HepG2 (cell line): ENCODE results near the gene CLIP2. TPM values are rescaled to one million over a fixed set of nuclear protein-coding genes. Genes with fewer than 3 reads are reported as not detected.

ENCODE experiments used
- ATAC-seq: fragments of 200-7000 bp; cut with Tn5 transposase; 3 replicates; pipeline ENCODE4 v1.9.1; 2020; ENCODE audit warnings: mild to moderate bottlenecking, moderate library complexity
- BruUV-seq: library from RNA; stranded (reverse); fragments of 400-500 nt; replicated peaks from 2 replicates; lab custom pipeline; 2021; lab: Mats Ljungman, UMichigan
- CTCF ChIA-PET: fragments of 300-600 bp; formaldehyde crosslinking; extraction: SDS; loops from one replicate; lab custom pipeline; 2021; ENCODE audit warnings: low total read pairs, inconsistent platforms, low intra/inter-chr PET ratio; lab: Yijun Ruan, JAX
- POLR2A ChIA-PET: fragments of 350-600 bp; sonication (Branson Sonifier 250); formaldehyde crosslinking; loops from one replicate; lab custom pipeline; 2020; ENCODE audit warnings: antibody characterized with exemption, inconsistent platforms; lab: Yijun Ruan, JAX
- DNase-seq: peaks from one replicate; pipeline ENCODE4 v3.0.0-alpha.2; 2015; ENCODE audit warnings: low spot score
- FAIRE-seq: peaks from 3 replicates; lab custom pipeline; 2011; peaks lifted over from hg19 to GRCh38; lab: Jason Lieb, UNC
- H2AFZ ChIP-seq: one replicate; pipeline ENCODE4 v1.6.1; 2011; ENCODE audit warnings: low read length, inconsistent platforms
- H3K27ac ChIP-seq: fragments of 300-600 bp; 3 replicates; pipeline ENCODE4 v1.8.0; 2011; ENCODE audit warnings: mixed run types, mild to moderate bottlenecking, mixed read lengths, low read length, inconsistent platforms; ENCODE audit not compliant: insufficient read depth; ENCODE audit errors: extremely low read length
- H3K27me3 ChIP-seq, 2 experiments: fragments of 200-600 bp in 1 of 2; 2 replicates in 1 of 2; 3 replicates in 1 of 2; pipeline versions ENCODE4 v1.6.0 to v1.8.0; 2011; ENCODE audit warnings: low read length in 2 of 2, mild to moderate bottlenecking in 2 of 2, moderate library complexity in 2 of 2, inconsistent platforms in 1 of 2; ENCODE audit not compliant: insufficient read depth in 2 of 2, control insufficient read depth in 1 of 2
- H3K36me3 ChIP-seq, 2 experiments: fragments of 200-600 bp in 1 of 2; replicated peaks in 1 of 2; 2 replicates in 1 of 2; 3 replicates in 1 of 2; pipeline versions ENCODE4 v1.5.1 to v1.8.0; 2011; ENCODE audit warnings: low read length in 2 of 2, inconsistent platforms in 1 of 2; ENCODE audit not compliant: insufficient read depth in 2 of 2, control insufficient read depth in 1 of 2
- H3K4me1 ChIP-seq: 2 replicates; pipeline ENCODE4 v1.5.1; 2012; ENCODE audit warnings: low read length, inconsistent platforms; ENCODE audit not compliant: insufficient read depth
- H3K4me2 ChIP-seq: 2 replicates; pipeline ENCODE4 v1.6.0; 2011; ENCODE audit warnings: low read depth, low read length, inconsistent platforms
- H3K4me3 ChIP-seq, 3 experiments: fragments of 200-600 bp in 1 of 3; sonication (generic), shearing (Covaris generic) in 1 of 3; replicated peaks in 1 of 3; 2 replicates each; pipeline ENCODE4 v1.5.1; 2011 to 2016; ENCODE audit warnings: low read length in 3 of 3, inconsistent platforms in 2 of 3, low read depth in 2 of 3, mild to moderate bottlenecking in 2 of 3, control low read depth in 1 of 3, mixed read lengths in 1 of 3; ENCODE audit not compliant: insufficient read depth in 1 of 3
- H3K79me2 ChIP-seq: one replicate; pipeline ENCODE4 v1.6.1; 2011; ENCODE audit warnings: low read length, inconsistent platforms; ENCODE audit not compliant: insufficient read depth
- H3K9ac ChIP-seq: 2 replicates; pipeline ENCODE4 v1.6.0; 2011; ENCODE audit warnings: mild to moderate bottlenecking, low read depth, low read length, inconsistent platforms; ENCODE audit not compliant: insufficient read depth
- H3K9me3 ChIP-seq: 2 replicates; pipeline ENCODE4 v1.5.1; 2012; ENCODE audit warnings: mild to moderate bottlenecking, low read length
- H4K20me1 ChIP-seq: 2 replicates; pipeline ENCODE4 v1.6.0; 2011; ENCODE audit warnings: inconsistent platforms, mild to moderate bottlenecking, low read length, moderate library complexity; ENCODE audit not compliant: insufficient read depth
- ELF1 ChIP-seq: sonication (generic); formaldehyde crosslinking; IDR thresholded peaks from 2 replicates; pipeline ENCODE4 v1.4.0; 2020; ENCODE audit warnings: missing genetic modification reagents
- FOXK1 ChIP-seq: sonication (generic); formaldehyde crosslinking; IDR thresholded peaks from 2 replicates; pipeline ENCODE4 v1.4.0; 2020; ENCODE audit warnings: low read depth, missing genetic modification reagents, borderline replicate concordance
- HNRNPK ChIP-seq: fragments of 200-400 bp; formaldehyde crosslinking; IDR thresholded peaks from 2 replicates; pipeline ENCODE4 v1.6.1; 2018; ENCODE audit warnings: low read length, low read depth, moderate library complexity, mild to moderate bottlenecking; ENCODE audit not compliant: poor library complexity, severe bottlenecking
- HNRNPLL ChIP-seq: fragments of 200-400 bp; formaldehyde crosslinking; IDR thresholded peaks from 2 replicates; pipeline ENCODE4 v1.6.1; 2017; ENCODE audit warnings: mild to moderate bottlenecking, low read depth, low read length; ENCODE audit not compliant: poor library complexity, severe bottlenecking
- MBD4 ChIP-seq: IDR thresholded peaks from 2 replicates; pipeline ENCODE4 v1.6.1; 2012; ENCODE audit warnings: low read length, inconsistent platforms, borderline replicate concordance
- MED1 ChIP-seq: sonication (generic); formaldehyde crosslinking; IDR thresholded peaks from 2 replicates; pipeline ENCODE4 v1.4.0; 2020; ENCODE audit warnings: missing genetic modification reagents
- NFKBIZ ChIP-seq: IDR thresholded peaks from 2 replicates; pipeline ENCODE4 v1.6.1; 2018; ENCODE audit warnings: missing genetic modification reagents, missing compliant biosample characterization
- PHF21A ChIP-seq: sonication (generic); formaldehyde crosslinking; IDR thresholded peaks from 2 replicates; pipeline ENCODE4 v1.5.0; 2020; ENCODE audit warnings: mild to moderate bottlenecking, missing genetic modification reagents
- SMYD3 ChIP-seq: sonication (generic); formaldehyde crosslinking; IDR thresholded peaks from 2 replicates; pipeline ENCODE4 v1.8.1; 2023; ENCODE audit warnings: mild to moderate bottlenecking, missing genetic modification reagents
- SNAI1 ChIP-seq: sonication (generic); formaldehyde crosslinking; IDR thresholded peaks from 2 replicates; pipeline ENCODE4 v1.5.0; 2020; ENCODE audit warnings: mild to moderate bottlenecking, missing genetic modification reagents, borderline replicate concordance
- SP2 ChIP-seq: sonication (generic); formaldehyde crosslinking; IDR thresholded peaks from 2 replicates; pipeline ENCODE4 v1.5.1; 2020; ENCODE audit warnings: mild to moderate bottlenecking, missing genetic modification reagents
- ZFP37 ChIP-seq: sonication (generic); formaldehyde crosslinking; IDR thresholded peaks from 2 replicates; pipeline ENCODE4 v1.4.0; 2020; ENCODE audit warnings: missing genetic modification reagents, borderline replicate concordance
- ZNF17 ChIP-seq: sonication (generic); formaldehyde crosslinking; IDR thresholded peaks from 2 replicates; pipeline ENCODE4 v1.5.0; 2020; ENCODE audit warnings: mild to moderate bottlenecking, missing genetic modification reagents
- ZNF225 ChIP-seq: sonication (generic); formaldehyde crosslinking; IDR thresholded peaks from 2 replicates; pipeline ENCODE4 v1.4.0; 2020; ENCODE audit warnings: mild to moderate bottlenecking, missing genetic modification reagents
- WGBS: methylation state at CpG from one replicate; pipeline ENCODE4 v1.1.6; 2017; ENCODE audit warnings: low lambda C conversion rate; 5-methylcytosine and 5-hydroxymethylcytosine counted together
- in situ Hi-C: cut with HindIII; loops from 2 replicates; pipeline ENCODE4 v1.10.0; 2017; ENCODE audit warnings: low pct_unique_long_range_greater_than_20kb; ENCODE audit not compliant: extremely low pct_ligation_motif_present
- intact Hi-C: fragments of 100-400 bp; cut with micrococcal nuclease; formaldehyde crosslinking; loops from one replicate; pipeline ENCODE4 v1.10.0; 2022; ENCODE audit not compliant: unreplicated experiment
- polyA plus RNA-seq, 8 experiments: library from polyadenylated mRNA; depleted of rRNA in 3 of 8; stranded (reverse) in 7 of 8; unstranded in 1 of 8; fragments of >200 nt; fragmentation: Illumina TruSeq in 4 of 8; extraction: Trizol in 4 of 8; gene quantifications; 2 replicates each; pipeline versions ENCODE4 v1.2.1 to v1.2.3, GENCODE V29; 2011 to 2016; ENCODE audit warnings: low read depth in 4 of 8, missing spikeins in 1 of 8, mixed read lengths in 1 of 8; ENCODE audit not compliant: insufficient read depth in 1 of 8
- total RNA-seq, 5 experiments: library from RNA; depleted of rRNA; stranded (reverse); fragments of >200 nt; fragmentation: Illumina TruSeq; extraction: Trizol; gene quantifications; 2 replicates each; pipeline ENCODE4 v1.2.3, GENCODE V29; 2016; ENCODE audit warnings: low read depth in 1 of 5
- TF ChIP-seq, protein P1 (sequence below): IDR thresholded peaks from 2 replicates; pipeline ENCODE4 v1.6.1; 2016; ENCODE audit warnings: low read depth, control low read depth
- TF ChIP-seq, protein P2 (sequence below): sonication (generic); formaldehyde crosslinking; IDR thresholded peaks from 2 replicates; pipeline ENCODE4 v1.4.0; 2020; ENCODE audit warnings: missing genetic modification reagents

CLIP2 gene
- total and polyA plus RNA-seq, 2 of the 13 experiments (the other 11 are each of a cell fraction or from before 2014, with no cell fraction given), result 6.5 to 17.4 TPM

DNA sequence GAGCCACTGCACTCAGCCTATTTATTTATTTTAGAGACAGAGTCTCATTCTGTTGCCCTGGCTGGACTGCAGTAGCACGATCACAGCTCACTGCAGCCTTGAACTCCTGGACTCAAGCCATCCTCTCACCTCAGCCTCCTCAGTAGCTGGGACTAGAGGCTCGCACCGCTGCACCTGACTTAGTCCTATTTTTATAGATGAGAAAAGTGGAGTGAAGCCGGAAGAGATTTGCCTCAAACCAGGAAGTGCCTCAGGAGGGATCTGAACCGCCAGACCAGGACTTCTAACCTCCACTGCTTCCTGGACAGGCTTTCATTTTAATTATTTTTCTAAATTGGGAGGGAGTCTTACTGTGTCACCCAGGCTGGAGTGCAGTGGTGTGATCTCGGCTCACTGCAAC is 17.5 kb upstream of the CLIP2 start (continued):
- TF ChIP-seq, protein P1, sequence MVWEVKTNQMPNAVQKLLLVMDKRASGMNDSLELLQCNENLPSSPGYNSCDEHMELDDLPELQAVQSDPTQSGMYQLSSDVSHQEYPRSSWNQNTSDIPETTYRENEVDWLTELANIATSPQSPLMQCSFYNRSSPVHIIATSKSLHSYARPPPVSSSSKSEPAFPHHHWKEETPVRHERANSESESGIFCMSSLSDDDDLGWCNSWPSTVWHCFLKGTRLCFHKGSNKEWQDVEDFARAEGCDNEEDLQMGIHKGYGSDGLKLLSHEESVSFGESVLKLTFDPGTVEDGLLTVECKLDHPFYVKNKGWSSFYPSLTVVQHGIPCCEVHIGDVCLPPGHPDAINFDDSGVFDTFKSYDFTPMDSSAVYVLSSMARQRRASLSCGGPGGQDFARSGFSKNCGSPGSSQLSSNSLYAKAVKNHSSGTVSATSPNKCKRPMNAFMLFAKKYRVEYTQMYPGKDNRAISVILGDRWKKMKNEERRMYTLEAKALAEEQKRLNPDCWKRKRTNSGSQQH (CRISPR knock-in tag), result no peak
- TF ChIP-seq HNRNPK, result no peak
- peak; percentile 47; the same call in 1 of the 2 replicates for TF ChIP-seq PHF21A
- TF ChIP-seq ZNF17 (CRISPR knock-in tag), result no peak
- TF ChIP-seq SNAI1 (CRISPR knock-in tag), result no peak

DNA sequence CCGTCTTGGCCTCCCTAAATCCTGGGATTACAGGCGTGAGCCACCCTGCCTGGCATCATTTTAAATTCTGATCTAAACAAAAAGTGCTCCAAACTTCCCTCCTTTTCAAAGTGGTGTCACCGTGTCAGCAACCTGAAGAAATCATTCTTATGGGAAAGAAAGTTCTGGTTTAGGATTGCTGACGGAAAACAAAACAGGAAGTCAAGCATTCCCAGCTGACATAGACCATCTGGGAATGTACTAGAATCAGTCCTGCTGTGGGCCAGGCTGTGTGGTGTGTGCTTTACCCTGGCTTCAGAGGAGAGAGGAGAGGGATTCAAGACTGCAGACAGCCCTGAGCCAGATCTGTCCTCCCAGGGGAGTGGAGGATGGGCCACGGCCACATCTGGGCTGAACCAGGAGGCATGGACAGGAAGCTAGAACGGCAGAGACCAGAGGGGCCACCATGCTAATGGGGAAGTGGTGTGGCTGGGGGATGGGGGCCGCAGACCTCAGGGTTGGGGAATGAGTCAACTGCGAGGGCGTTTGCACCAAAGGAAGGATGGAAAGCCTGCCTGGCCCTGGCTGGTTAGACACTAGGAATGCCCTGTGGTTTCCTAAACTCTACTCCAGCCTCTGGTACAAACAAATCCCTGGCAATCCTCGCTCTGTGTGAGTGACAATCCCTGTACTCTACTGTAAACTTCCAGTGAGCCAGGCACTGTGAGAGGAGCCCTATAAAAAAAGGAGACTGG is 16.7 kb upstream of the CLIP2 start:
- BruUV-seq, result no TSS peak
- POLR2A ChIA-PET, result interaction anchor here (1.2 to 5.9 kb wide), 3 partner anchors 7 to 22 kb away, joined by 5 to 60 read pairs (median 9); partner anchors contain the start of gene CLIP2
- CTCF ChIA-PET, result no interaction called here
- TF ChIP-seq HNRNPLL (no peak), MBD4 (no peak), MED1 (CRISPR knock-in tag) (no peak), ZNF225 (CRISPR knock-in tag) (no peak), FOXK1 (CRISPR knock-in tag) (no peak), NFKBIZ (CRISPR knock-in tag) (no peak), ZFP37 (CRISPR knock-in tag) (0 out of 2 replicates have a peak, but pooled peaks have one; percentile 35), SMYD3 (CRISPR knock-in tag) (0 out of 2 replicates have a peak, but pooled peaks have one; percentile 26), SP2 (CRISPR knock-in tag) (no peak), ELF1 (CRISPR knock-in tag) (0 out of 2 replicates have a peak, but pooled peaks have one; percentile 10)
- TF ChIP-seq, protein P2, sequence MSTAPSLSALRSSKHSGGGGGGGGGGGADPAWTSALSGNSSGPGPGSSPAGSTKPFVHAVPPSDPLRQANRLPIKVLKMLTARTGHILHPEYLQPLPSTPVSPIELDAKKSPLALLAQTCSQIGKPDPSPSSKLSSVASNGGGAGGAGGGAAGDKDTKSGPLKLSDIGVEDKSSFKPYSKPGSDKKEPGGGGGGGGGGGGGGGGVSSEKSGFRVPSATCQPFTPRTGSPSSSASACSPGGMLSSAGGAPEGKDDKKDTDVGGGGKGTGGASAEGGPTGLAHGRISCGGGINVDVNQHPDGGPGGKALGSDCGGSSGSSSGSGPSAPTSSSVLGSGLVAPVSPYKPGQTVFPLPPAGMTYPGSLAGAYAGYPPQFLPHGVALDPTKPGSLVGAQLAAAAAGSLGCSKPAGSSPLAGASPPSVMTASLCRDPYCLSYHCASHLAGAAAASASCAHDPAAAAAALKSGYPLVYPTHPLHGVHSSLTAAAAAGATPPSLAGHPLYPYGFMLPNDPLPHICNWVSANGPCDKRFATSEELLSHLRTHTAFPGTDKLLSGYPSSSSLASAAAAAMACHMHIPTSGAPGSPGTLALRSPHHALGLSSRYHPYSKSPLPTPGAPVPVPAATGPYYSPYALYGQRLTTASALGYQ (CRISPR knock-in tag), result no peak

More for the DNA sequence above, 16.7 kb upstream of the CLIP2 start:
- WGBS, result 36% methylated on average over 5 of the region's 10 CpGs
- no peaks in the 10 kb centered on the region for H3K9me3 ChIP-seq
- H2AFZ ChIP-seq, result peak overlapping the region; percentile 75
- H3K27ac ChIP-seq, result peak overlapping the region; percentile 6
- H3K36me3 ChIP-seq, result no peaks in the 10 kb centered on the region
- peak overlapping the region; percentile 18 for H3K9ac ChIP-seq
- no peaks in the 10 kb centered on the region for H3K27me3 ChIP-seq
- peak; percentile 34 for FAIRE-seq
- peaks cover 50% of the 10 kb centered on the region for H3K4me1 ChIP-seq
- ATAC-seq, result peak; percentile 68
- no peaks in the 10 kb centered on the region for H3K79me2 ChIP-seq
- intact Hi-C loops (no loop called here), in situ Hi-C loops (no loop called here)
- no peak for DNase-seq
- no peaks in the 10 kb centered on the region for H4K20me1 ChIP-seq
- peak overlapping the region; percentile 72 for H3K4me2 ChIP-seq
- H3K4me3 ChIP-seq, result peak overlapping the region; percentile 18 to 50 (median 40); a peak in 4 of 6 replicates
